HG03025 (cell line): ENCODE results near the gene DDX5.

Source experiments
- ATAC-seq: cut with Tn5 transposase; IDR thresholded peaks from one replicate; pipeline ENCODE4 v1.9.1; 2021; ENCODE audit warnings: mild to moderate bottlenecking, moderate library complexity; ENCODE audit not compliant: unreplicated experiment, low FRiP score

DDX5 gene

GRCh38 chr17:64509179-64509578, 3.1 kb upstream of the DDX5 start:
- ATAC-seq = no peak

GRCh38 chr17:64508683-64509082, 2.6 kb upstream of the DDX5 start:
- no peak for ATAC-seq

GRCh38 chr17:64507413-64507782, 1.3 kb upstream of the DDX5 start:
- ATAC-seq = peak; percentile 1

- peak; percentile 69 for ATAC-seq
Observed at GRCh38 chr17:64506576-64507412, 705 bp upstream of the DDX5 start, which contains the start of gene CEP95. TSS of gene CEP95 (plus strand) at chr17:64506977. CDS start at chr17:64507098, 121 bp downstream.

- ATAC-seq = no peak
Observed at GRCh38 chr17:64505340-64506200, 519 bp downstream of the DDX5 start.

GRCh38 chr17:64504769-64505339, 1.2 kb downstream of the DDX5 start:
- ATAC-seq = no peak

GRCh38 chr17:64503821-64504768, 2.0 kb downstream of the DDX5 start:
- no peak for ATAC-seq

- ATAC-seq = no peak
Observed at GRCh38 chr17:64503341-64503740, 2.7 kb downstream of the DDX5 start.

GRCh38 chr17:64502809-64503208, 3.3 kb downstream of the DDX5 start:
- ATAC-seq = no peak

- ATAC-seq = no peak
Observed at GRCh38 chr17:64502021-64502420, 4.1 kb downstream of the DDX5 start.

GRCh38 chr17:64500862-64501765, 5.0 kb downstream of the DDX5 start:
- ATAC-seq = no peak

- no peak for ATAC-seq
Observed at GRCh38 chr17:64500487-64500859, 5.6 kb downstream of the DDX5 start.

- ATAC-seq = no peak
Observed at GRCh38 chr17:64499805-64500486, 6.1 kb downstream of the DDX5 start.

- ATAC-seq = no peak
Observed at GRCh38 chr17:64498308-64499203, 7.5 kb downstream of the DDX5 start.

GRCh38 chr17:64497565-64498035, 8.5 kb downstream of the DDX5 start:
- ATAC-seq = peak; percentile 2

- peak; percentile 76 for ATAC-seq
Observed at GRCh38 chr17:64496786-64497564, 9.1 kb downstream of the DDX5 start, which contains the start of gene POLG2. TSS of gene POLG2 (minus strand) at chr17:64497054. CDS start at chr17:64496968, 86 bp downstream.
